Stimulated activated CD4-positive, alpha-beta T cell treated with anti-CD3 and anti-CD28 coated beads, Interleukin-2, amount 100 ng/mL, for 24 hours (primary cell): ENCODE data around the gene RPP40.

Source experiments
- DNase-seq, 2 donors: peaks; one replicate each; pipeline ENCODE4 v3.0.0-alpha.2; 2020

The RPP40 gene

DNA sequence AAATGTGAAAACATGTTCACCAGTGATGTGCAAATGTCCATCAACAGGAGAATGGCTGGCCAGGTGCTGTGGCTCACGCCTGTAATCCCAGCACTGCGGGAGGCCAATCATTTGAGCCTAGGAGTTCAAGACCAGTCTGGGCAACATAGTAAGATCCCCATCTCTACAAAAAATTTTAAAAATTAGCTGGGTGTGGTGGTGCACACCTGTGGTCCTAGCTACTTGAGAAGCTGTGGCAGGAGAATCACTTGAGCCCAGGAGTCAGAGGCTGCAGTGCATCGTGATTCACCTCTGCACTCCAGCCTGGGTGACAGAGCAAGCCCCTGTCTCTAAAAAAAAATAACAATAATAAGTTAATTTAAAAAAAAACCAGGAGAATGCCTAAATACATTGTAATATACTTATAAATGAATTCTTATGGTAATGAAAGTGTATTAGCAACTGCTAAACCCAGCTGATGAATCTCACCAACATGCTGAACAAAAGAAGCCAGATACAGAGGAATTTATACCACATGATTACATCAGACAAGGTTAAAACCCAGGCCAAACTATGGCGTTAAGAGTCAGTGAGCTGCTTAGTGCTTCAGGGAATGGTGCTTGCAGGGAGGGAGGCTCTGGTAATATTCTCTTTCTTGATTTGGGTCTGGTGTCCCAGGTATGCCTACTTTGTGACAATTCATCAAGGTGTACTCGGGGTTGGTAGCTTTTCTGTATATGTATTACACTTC, 36.4 kb downstream of the RPP40 start:
- no peak for DNase-seq

DNA sequence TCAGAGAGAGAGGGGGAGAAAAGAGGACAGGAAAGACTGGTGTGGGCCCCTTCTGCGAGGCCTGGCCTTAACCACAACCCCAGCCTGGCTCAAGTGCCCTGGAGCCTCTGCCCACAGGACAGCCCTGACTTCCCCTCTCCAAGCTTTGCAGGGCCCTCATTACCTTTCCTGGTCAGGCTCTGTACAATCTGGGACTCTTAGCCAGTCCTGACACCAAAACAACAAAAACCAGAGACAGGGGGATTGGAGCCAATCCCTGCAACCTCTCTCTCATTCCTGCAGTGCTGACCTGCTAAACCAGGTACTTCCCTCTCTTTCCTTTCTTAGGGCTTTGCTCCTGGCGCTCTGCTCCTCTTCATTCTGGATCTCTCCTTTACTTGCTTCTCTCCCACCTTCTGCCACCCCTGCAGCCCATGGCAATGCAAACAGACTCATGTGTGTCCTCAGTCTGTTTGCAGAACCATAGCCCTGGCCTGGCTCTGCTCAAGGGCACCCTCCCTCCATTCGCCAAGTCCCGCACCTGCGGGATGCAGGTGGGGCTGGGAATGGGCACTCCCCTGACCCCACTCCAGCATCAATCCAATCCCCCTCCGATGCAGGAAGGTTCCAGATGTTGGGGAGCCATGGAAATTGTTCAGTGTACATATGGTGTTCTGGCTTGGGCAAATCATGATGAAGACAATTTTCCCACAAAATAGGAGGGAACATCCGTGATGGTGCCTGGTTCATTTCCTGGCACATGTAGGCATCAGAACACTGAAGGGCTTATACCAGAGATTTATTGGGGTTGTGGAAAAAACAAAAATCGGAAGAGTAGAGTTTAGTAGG, 38.1 kb downstream of the RPP40 start:
- no peak for DNase-seq

DNA sequence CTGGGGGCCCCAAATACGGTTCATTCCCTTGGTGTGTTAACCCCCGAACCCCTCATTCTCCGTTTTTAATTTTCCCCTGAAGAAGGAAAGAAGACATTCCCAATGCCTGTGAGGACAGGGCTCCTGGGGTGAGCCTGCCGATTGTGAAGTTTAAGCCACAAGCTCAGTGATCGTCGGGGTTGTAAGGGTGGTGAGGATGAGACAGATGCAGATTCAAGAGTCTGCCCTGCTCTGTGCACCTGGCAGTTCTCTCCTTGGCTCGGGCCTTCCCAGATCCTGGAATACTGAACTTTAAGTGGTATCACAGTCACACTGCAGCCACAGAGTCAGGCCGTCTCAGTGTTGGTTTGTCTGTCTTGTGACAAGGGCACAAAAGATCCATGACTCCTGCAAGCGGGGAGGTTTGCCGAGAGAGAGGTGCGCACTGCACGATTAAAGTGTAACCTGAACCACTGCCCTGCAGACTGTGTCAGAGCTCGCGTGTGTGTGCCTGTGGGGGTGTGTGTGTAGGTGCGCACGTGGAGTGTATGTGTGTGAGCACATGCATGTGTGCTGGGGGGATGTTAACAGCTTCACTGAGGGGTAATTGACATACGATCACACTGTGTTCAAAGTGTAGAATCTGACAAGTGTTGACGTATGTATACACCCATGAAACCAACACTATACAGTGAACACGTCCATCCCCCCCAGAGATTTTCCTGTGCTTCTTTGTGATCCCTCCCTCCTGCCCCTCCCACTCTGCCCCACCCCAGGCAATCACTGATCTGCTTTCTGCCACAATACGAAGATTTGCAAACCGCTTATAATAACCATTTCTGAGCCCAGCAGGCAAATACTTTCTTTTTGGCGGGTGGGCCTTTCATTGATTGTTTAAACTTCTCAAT, 38.9 kb downstream of the RPP40 start:
- DNase-seq, result no peak

DNA sequence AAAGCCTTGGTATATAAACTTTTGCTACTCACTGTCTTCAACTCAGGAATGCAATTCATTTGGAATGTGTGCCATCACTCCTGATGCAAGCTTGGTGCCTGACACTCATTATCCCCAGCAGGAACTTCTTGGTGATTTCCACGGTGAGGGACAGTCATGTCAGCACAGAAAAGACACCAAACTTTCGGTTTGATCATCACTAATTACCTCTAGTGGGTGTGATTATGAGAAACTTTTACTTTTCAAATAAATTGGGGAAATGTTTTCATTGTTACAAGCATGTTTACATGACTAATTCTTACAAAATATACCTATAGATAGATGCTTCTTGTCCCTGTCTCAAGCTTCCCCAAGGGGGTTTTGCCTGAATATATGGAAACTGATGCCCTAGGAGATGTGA, 40.9 kb downstream of the RPP40 start:
- no peak for DNase-seq

DNA sequence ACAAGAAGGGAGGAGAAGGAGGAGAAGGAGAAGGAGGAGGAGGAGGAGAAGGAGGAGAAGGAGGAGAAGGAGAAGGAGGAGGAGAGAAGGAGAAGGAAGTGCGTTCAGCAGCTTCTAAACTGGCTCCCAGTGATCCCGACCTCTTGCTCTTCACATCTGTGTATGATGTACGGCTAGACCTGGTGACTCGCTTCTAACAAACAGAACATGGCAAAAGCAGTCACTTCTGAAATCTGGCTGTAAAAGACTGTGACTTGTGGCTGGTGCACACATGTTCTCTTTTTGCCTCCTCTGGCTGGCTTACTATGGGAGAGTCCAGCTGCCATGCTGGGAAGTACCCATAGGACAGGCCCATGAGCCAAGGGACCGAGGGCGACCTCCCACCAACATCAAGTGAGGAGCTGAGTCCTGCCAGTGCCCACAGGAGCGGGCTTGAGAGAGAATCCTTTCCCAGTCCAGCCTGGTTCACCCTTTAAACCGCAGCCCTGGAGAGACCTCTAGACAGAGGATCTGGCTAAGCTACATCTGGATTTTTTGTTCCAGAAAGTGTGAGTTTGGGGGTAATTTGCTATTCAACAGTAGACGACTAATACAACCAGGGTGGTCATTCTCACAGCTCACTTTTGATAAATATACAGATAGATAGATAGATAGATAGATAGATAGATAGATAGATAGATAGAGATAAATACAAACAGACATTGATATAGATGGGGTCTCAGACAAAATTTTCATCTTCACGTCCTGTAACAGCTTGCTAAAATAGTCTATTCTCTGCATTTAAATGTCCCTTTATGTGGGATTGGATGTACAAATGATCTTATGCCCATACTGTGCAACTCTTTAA, 42.3 kb downstream of the RPP40 start:
- DNase-seq, result no peak

DNA sequence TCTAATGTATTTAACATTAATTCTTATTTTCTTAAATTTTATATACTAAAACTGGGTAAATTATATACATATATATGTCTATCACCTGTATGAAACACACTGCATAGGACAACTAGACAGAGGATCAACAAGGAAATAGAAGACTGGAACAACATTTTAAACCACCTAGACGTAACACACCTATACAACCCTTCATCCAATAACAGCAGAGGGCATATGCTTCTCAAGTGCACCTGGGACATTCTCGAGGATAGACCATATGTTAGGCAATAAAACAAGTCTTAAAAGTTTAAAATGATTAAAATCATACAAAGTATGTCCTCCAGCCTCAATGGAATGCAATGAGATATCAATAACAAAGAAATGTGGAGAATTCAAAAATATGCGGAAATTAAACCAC, 45.2 kb downstream of the RPP40 start:
- no peak for DNase-seq

DNA sequence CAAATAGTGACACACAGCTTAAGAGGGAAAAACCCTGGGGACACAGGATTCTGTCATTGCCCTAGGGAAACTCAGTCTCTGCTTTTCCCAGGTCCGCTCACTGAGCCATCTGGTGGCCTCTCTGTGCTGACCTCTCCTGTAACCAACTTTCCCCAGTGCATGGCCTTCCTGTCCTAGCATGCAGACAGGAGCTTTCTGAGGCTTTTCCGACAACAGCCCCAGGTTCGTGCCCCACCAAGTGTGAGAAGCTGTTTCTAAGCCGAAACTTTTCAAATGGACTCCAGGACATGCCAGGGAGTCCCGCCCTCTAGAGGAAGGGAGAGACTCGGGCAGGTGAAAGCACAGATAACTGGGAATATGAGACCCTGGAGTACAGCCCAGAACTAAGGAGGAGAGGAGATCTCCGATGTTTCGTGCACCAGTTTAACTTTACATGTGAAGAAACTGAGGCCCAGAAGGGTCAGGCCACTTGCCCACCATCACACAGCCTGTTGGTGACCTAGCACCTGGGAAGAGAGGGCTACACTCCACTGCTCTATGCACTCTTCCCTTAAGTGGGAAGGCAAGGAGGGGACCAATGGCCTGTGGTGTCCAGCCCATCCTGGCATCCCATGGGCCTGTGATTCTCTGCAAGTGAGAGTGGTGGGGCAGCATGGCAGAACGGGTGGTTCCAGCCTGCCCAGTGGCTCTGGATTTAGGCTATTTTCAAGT, 46.2 kb downstream of the RPP40 start:
- DNase-seq, result no peak

DNA sequence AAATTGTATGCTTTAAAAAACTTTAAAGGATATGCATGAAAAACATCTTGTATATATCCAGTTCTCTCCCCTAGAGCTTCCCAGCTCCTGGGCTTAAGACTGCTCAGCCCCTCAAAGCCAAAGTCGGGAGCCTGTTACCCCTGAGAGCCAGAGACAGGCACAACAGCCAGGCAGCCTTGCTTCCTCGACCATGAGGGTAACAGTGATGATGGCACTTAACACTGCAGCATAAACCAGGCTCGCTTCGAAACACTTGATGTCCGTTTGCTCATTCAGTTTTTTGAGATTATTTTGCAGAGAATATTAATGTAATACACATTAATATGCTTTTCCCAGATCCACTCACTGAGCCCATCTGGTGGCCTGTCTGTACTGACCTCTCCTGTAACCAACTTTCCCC, 47.2 kb downstream of the RPP40 start:
- DNase-seq, result no peak

DNA sequence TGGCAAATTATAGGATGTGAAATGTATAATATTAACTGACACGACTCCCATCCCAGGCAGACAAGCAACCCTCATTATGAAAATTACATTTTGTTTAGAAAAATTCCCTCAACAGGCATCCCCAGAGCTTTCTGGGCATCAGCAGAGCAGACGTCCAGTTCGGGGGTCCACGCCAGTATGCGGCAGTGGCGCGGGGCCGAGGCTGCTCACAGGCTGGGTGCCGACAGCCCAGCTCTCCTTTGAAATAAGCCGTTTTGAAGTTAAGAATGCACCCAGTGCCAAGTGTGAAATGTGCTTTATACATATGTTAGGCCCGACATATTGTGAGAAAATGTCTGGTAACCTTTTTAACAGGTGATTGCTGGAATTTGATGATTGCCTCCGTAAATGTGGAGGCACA, 50.4 kb downstream of the RPP40 start:
- no peak for DNase-seq

DNA sequence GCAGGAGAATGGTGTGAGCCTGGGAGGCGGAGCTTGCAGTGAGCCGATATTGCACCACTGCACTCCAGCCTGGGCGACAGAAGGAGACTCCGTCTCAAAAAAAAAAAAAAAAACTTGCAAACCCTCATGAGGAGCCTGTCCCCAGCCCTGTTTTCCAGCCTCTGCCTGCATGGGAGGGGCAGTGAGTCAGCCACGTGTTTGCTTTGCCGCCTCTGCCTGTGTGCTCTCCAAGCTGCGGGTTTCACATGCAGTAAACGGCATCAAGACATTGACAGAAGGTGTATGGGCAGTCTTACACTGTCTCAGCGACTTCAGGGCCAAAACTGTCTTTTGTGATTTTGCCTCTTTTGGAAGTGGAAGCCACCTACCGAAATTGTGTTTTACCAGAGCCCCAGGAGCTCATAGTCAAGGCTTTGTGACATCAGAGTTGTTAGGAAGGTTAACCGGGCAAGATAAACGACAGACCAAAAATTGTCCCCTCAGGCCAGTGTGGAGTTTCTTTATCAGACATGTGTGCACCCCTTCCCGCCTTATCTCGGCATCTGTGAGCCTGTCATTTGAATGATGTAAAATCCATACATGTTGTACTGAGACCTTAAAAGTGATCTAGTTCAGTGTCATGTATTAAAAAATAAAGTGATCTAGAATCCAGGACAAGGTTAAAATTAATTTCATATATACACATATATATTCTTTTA, 52.9 kb downstream of the RPP40 start:
- no peak for DNase-seq

DNA sequence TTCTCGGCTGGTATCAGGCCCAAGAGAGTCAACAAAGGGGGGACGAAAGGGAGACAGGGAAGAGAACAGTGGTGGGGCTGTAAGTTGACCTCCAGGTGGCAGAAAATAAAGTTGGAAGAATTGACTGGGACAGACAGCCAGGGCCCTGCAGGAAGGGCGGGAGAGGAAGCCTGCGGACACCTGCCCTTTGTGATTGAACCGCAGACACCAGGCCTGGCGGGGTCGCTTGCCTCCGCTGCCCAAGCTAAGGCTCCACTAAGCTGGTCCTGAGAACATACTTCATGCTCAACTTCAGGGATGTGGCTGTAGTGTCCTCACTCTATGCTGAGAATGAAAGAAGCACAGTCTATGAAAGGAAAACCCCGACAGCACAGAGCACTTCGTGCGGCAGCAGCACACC, 53.8 kb downstream of the RPP40 start:
- no peak for DNase-seq

DNA sequence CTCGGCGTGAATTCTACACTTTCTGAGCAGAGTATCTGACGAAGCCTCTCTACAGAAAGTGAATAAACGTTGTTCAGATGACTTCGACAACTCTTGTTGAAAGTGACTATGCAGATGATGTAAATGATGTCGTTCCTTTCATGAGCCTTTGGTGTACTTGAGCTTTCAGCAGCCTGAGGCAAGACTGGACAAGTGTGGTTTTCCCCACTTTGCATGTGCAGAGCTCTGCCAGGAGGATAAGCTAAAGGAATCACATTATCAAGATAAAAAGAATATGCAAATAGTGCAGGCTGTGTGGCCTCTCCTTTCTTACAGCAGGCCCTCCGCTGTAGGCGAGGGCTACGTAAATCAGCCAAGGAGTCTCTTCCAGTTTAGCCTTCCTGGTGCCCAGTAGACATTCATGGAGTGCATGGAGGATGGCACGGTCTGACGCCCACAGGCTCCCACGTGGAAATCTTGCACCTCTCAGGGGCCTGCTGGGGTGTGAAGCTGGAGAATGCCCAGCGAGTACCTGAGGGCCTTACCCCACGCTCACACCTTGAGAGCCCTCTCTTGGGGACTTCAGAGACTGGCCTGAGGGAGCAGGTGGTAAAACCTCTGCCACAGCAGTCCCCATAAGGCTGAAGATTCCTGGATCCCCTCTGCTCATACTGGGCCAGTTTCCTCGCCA, 54.9 kb downstream of the RPP40 start:
- DNase-seq, result no peak

DNA sequence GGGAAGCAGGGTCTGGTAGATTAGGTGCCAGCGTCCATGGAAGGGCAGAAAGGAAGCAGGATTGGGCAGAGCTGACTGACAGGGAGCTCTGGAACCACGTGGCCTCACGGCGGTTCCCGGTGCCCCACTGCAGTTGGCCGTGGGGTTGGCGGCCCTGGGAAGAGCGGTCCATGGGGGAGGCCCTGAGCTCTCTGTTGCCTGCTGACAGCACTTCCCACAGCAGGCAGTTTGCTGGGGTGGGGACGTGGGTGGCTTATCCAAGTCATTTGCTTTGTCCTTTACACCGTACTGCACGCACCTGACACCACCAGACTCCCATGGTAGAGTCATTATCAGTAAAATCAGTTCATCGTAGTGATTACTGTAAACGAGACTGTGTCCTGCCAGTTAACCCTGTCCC, 56.1 kb downstream of the RPP40 start:
- no peak for DNase-seq

DNA sequence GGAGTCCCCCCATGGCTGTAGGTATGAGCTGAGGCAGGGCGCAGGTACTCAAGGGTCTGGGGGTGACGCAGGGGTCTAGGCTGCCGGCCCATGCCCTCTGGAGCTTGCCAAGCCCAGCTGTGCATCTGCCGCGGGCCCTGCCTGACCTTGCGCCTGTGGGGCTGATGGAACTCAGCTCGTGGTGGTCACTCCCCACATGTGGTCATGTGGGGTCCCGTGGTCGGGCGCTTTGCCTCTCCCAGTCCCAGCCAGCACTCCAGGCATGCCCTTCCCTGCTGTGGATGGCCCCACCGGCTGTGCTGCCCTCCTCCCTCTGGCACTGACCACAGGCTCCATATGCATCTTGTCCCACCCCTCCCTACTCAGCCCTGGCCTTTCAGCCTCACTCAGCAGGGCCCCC, 57.3 kb downstream of the RPP40 start:
- DNase-seq, result no peak
